NOMO-1 treated with DMSO at 0.1 percent for 48 hours (cell line): ENCODE data around the gene MEMO1.
"Not testable (repeated sequence)": the region's sequence is repeated elsewhere in the genome, so short reads cannot be mapped to it uniquely, and the experiment has no call there.

Experiments
- DNase-seq: peaks from one replicate; lab custom pipeline; 2025; ENCODE audit not compliant: unreplicated experiment; lab: John Stamatoyannopoulos, UW

MEMO1 gene

DNA sequence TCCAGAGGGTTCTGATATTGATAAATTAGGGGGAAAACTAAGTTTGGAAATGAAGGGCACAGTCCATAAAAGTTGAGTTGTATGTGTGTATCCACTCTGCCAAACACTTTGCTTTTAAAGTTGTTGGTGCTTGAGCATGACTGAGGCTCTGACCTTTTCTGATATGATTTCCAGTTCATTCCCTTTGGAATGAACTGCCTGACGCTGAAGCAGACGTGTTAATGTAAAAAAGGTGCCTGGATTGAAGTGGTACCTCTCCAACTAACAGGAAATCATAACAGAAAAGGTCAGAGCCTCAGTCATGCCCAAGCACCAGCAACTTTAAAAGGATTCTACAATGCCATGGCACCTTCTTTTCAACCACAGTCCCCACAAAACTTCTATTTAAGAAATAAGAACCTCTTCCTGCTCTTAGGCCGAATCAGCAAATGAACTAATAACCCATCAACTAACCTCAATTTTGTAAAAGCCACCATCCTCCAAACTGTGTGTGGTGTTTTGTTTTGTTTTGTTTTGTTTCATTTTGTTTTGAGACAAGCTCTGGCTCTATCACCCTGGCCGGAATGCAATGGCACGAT is 52.6 kb downstream of the MEMO1 start:
- DNase-seq, result no peak

- peak; percentile 34 for DNase-seq
Measured at GRCh38 chr2:31957354-31958139, 53.3 kb downstream of the MEMO1 start.

DNA sequence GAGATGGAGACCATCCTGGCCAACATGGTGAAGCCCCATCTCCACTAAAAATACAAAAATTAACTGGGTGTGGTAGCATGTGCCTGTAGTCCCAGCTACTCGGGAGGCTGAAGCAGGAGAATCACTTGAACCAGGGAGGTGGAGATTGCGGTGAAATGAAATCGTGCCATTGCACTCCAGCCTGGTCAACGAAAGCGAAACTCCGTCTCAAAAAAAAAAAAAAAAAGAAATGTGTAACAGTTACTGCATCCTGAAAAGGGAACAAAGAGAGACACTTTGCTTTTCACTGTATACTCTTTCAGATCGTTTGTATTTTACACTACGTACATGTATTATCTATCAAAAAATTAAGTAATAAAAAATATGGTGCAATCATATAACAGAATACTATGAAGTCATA is 53.9 kb downstream of the MEMO1 start:
- peak; percentile 71 for DNase-seq

- peak; percentile 38 for DNase-seq
Measured at GRCh38 chr2:31956312-31956711, 54.5 kb downstream of the MEMO1 start.

- not testable (repeated sequence) for DNase-seq
Measured at GRCh38 chr2:31953095-31953494, 57.7 kb downstream of the MEMO1 start.

- no peak for DNase-seq
Measured at GRCh38 chr2:31950946-31951562, 59.8 kb downstream of the MEMO1 start.

DNA sequence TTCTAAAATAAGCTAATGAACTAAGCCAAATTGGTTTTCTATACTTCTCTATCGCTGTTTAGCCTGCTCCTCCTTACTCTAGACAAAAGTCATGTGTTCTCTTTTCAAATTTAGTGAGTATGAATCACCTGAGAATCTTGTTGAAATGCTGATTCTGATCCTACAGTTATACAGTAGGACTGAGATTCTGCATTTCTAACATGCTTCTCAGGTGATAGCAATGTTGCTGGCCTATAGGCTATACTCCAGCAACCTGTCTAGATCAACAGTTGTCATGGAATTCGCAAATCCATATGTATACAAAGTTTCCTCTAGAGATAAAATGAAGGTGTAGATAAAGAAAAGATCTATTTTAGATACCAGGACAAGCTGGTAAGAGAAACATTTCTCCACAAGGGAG is 62.9 kb downstream of the MEMO1 start:
- no peak for DNase-seq

GRCh38 chr2:31946838-31947237 is 64.0 kb downstream of the MEMO1 start:
- DNase-seq, result no peak

- no peak for DNase-seq
Measured at GRCh38 chr2:31945572-31945935, 65.3 kb downstream of the MEMO1 start.

DNA sequence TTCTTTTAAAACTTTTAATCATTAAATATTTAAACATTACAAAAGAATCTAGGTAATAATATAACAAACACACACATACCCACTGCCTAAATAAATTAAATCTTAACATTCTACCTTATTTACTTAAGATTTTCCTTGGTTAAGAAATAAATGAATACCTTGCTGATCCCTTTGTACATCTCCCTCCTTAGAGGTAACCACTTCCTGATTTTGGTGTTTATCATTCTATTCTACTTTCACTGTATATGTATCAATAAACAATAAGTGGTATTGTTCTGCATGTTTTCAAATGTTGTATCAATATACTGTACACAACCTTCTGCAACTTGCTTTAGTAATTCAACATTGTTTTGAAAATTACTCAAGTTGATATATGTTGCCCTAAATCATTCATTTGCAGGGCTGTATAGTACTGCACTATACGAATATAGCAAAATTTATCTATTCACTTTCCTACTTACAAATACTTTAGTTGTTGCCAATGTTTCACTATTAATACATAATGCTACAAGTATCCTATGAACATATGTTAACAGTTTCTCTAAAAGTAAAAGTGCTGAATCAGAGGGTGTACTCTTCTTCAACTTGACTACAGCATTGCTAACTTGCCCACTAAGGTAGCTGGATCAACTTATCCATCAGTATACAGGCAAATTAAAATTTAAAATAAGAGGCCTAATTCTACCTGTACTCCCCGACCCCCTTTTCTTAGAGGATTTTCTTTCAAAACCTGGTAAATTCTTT is 65.8 kb downstream of the MEMO1 start:
- DNase-seq, result no peak

DNA sequence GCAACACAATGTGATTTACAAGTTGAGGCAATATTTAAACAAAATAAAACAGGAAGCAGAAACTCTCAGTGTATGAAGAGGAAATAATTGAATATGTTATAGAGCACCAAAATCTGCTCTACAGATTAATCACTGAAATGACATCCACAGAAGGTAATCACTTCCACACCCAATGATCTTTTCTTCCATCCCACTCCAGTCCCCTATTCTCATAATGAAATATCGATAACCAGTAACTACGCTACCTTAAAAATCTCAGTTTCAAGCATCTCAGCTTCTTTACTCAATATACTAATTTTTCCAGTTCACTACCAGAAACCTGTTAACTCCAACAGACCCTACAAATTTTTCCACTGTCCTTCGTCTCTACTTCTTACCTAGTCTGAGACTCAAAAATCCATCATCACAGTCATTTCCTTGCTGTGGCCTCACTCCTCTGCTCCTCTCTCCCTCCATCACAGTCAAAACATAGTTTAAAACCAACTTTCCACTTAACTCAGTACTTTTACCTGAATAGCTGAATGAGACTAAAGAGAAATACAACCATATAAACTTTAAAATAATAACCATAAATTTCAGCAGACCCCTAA is 67.1 kb downstream of the MEMO1 start:
- no peak for DNase-seq

- DNase-seq, result no peak
Measured at GRCh38 chr2:31940920-31941319, 69.9 kb downstream of the MEMO1 start.

- DNase-seq, result no peak
Measured at GRCh38 chr2:31937741-31938140, 73.1 kb downstream of the MEMO1 start.

DNA sequence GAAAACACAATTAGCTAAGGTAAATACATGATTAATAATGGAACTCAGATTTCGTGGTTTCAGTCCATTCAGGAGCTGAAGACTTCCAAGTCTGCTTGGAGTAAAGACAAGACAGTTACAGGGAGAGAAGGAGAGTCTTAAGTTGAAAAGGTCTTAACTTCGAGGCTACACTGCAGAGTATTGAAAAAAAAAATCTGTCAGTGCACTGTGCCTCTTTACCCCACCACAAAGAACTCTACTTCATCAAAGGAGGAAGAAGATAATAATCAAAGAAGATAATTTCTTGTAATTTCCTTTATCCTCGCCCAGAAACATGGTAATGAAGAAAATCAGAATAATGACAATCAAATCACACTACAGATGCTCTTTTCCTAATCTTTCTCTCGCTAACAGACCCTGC is 75.4 kb downstream of the MEMO1 start:
- no peak for DNase-seq

GRCh38 chr2:31933066-31933465 is 77.7 kb downstream of the MEMO1 start:
- DNase-seq, result no peak

DNA sequence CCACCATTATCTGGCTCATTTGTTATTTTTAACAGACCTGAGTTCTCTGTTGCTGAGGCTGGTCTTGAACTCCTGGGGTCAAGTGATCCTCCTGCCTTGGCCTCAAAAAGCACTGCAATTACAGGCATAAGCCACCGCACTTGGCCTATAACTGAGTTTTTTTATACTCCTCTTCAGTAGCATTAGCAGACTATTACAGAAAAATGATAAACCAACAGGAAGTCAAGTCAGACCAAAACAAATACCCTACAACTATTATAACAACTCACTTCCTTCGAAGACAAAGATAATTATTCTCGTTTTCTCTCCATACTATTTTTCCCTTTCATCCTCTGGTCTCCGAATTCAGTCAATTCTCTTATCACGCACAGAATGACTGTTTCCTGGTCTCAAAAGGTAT is 78.2 kb downstream of the MEMO1 start:
- no peak for DNase-seq

- no peak for DNase-seq
Measured at GRCh38 chr2:31931916-31932315, 78.9 kb downstream of the MEMO1 start.

- no peak for DNase-seq
Measured at GRCh38 chr2:31925517-31925916, 85.3 kb downstream of the MEMO1 start.

- no peak for DNase-seq
Measured at GRCh38 chr2:31923662-31924061, 87.1 kb downstream of the MEMO1 start.

- DNase-seq, result no peak
Measured at GRCh38 chr2:31922542-31923408, 88.0 kb downstream of the MEMO1 start.
